Stimulated activated CD4-positive, alpha-beta T cell treated with anti-CD3 and anti-CD28 coated beads, Interleukin-1b, Interleukin-23, amount 100 ng/mL, for 48 hours (primary cell): ENCODE measurements around the gene ENTHD1.
A peak's percentile ranks its signal among the peaks of the same experiment; 100 is the strongest.
"Not testable (repeated sequence)": the region's sequence is repeated elsewhere in the genome, so short reads cannot be mapped to it uniquely, and the experiment has no call there.

ENCODE experiments used
- DNase-seq: peaks from one replicate; pipeline ENCODE4 v3.0.0-alpha.2; 2020

ENTHD1 gene

GRCh38 chr22:39896313-39896996 lies 2.9 kb upstream of the ENTHD1 start:
- DNase-seq: no peak

- DNase-seq: no peak
Observed at GRCh38 chr22:39895682-39896081, 2.1 kb upstream of the ENTHD1 start.

GRCh38 chr22:39894554-39895092 lies 1.1 kb upstream of the ENTHD1 start:
- DNase-seq: no peak

GRCh38 chr22:39889924-39890323 lies 3.6 kb downstream of the ENTHD1 start:
- not testable (repeated sequence) for DNase-seq

- DNase-seq: no peak
Observed at GRCh38 chr22:39883057-39883456, 10.5 kb downstream of the ENTHD1 start.

GRCh38 chr22:39880722-39881121 lies 12.8 kb downstream of the ENTHD1 start:
- DNase-seq: no peak

GRCh38 chr22:39877079-39877845 lies 16.3 kb downstream of the ENTHD1 start:
- no peak for DNase-seq

- DNase-seq: not testable (repeated sequence)
Observed at GRCh38 chr22:39875176-39875885, 18.2 kb downstream of the ENTHD1 start.

- DNase-seq: no peak
Observed at GRCh38 chr22:39873965-39874364, 19.6 kb downstream of the ENTHD1 start.

- no peak for DNase-seq
Observed at GRCh38 chr22:39872548-39872947, 21.0 kb downstream of the ENTHD1 start.

GRCh38 chr22:39871008-39871798 lies 22.4 kb downstream of the ENTHD1 start:
- no peak for DNase-seq

GRCh38 chr22:39869797-39870196 lies 23.8 kb downstream of the ENTHD1 start:
- not testable (repeated sequence) for DNase-seq

- DNase-seq: no peak
Observed at GRCh38 chr22:39868741-39869140, 24.8 kb downstream of the ENTHD1 start.

- DNase-seq: no peak
Observed at GRCh38 chr22:39859903-39860588, 33.5 kb downstream of the ENTHD1 start.

GRCh38 chr22:39856588-39856987 lies 37.0 kb downstream of the ENTHD1 start:
- no peak for DNase-seq

GRCh38 chr22:39852799-39853198 lies 40.8 kb downstream of the ENTHD1 start:
- DNase-seq: no peak

GRCh38 chr22:39851606-39852315 lies 41.8 kb downstream of the ENTHD1 start:
- DNase-seq: no peak

- no peak for DNase-seq
Observed at GRCh38 chr22:39847477-39847876, 46.1 kb downstream of the ENTHD1 start.

GRCh38 chr22:39846539-39846938 lies 47.0 kb downstream of the ENTHD1 start:
- not testable (repeated sequence) for DNase-seq

- no peak for DNase-seq
Observed at GRCh38 chr22:39845529-39845928, 48.0 kb downstream of the ENTHD1 start.

- peak; percentile 53 for DNase-seq
Observed at GRCh38 chr22:39839917-39840510, 53.5 kb downstream of the ENTHD1 start.
